GM12873 (cell line): Measurements from ENCODE around the gene ACSL3.

Experiments
- TF ChIP-seq, protein P1 (sequence below): IDR thresholded peaks from 2 replicates; pipeline ENCODE4 v1.5.1; 2012; ENCODE audit warnings: low read depth, mild to moderate bottlenecking, moderate library complexity, low read length, control low read depth; ENCODE audit not compliant: insufficient read depth; ENCODE audit errors: missing control alignments

ACSL3 gene

DNA sequence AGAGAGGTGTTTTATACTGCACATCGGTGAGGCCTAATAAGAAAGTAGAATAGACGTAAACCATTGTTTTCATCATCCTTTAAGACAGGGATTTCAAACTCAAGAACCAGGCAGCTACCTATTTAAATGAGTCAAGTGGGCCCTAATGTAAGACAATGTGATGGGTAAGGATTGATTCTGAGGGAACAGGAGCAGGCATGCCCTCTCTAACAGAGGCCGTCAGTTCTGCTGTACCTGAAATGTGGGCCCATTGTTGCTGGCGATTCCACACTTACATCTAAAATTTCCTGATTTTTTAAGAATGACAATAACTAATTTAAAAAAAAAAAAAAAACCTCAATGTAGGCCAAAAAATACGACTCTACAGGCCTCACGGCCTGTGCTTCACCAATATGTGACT, 67.5 kb downstream of the ACSL3 start:
- TF ChIP-seq, protein P1, sequence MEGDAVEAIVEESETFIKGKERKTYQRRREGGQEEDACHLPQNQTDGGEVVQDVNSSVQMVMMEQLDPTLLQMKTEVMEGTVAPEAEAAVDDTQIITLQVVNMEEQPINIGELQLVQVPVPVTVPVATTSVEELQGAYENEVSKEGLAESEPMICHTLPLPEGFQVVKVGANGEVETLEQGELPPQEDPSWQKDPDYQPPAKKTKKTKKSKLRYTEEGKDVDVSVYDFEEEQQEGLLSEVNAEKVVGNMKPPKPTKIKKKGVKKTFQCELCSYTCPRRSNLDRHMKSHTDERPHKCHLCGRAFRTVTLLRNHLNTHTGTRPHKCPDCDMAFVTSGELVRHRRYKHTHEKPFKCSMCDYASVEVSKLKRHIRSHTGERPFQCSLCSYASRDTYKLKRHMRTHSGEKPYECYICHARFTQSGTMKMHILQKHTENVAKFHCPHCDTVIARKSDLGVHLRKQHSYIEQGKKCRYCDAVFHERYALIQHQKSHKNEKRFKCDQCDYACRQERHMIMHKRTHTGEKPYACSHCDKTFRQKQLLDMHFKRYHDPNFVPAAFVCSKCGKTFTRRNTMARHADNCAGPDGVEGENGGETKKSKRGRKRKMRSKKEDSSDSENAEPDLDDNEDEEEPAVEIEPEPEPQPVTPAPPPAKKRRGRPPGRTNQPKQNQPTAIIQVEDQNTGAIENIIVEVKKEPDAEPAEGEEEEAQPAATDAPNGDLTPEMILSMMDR, result no peak

DNA sequence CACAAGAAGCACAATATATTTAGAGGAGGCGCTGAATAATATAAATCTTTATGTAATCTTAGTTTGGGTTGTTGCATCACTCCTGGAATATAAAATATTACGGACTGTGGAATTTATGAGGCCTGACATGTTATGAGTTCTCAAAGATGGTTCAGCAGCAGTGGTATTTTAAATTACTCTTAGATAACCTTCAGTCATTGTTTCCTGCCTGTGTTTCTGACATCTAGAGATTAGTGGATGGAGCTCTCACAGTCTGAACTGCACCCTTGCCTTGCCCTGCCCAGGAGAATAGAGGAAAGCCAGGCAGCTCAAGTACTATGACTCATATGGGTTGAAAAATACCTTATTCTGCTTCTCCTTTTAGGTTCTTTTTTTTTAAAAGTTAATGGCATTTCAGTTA, 70.0 kb downstream of the ACSL3 start:
- TF ChIP-seq, protein P1, result no peak

DNA sequence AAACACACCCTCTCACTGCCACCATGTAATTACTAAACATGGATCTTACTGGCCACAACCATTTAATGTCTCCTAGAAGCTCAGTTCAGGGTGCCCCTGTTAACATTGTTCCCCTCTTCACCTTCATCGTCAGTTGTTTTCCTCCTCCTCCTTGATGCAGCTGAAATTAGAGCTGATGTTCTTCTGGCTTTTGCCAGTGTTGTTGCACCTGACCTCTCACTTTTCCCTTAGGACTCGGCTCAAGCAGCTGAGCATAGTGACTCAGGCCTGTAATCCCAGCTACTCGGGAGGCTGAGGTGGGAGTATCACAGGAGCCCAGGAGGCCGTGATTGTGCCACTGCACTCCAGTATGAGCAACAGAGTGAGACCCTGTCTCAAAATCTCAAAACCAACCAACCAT, 70.8 kb downstream of the ACSL3 start:
- TF ChIP-seq, protein P1, result no peak

DNA sequence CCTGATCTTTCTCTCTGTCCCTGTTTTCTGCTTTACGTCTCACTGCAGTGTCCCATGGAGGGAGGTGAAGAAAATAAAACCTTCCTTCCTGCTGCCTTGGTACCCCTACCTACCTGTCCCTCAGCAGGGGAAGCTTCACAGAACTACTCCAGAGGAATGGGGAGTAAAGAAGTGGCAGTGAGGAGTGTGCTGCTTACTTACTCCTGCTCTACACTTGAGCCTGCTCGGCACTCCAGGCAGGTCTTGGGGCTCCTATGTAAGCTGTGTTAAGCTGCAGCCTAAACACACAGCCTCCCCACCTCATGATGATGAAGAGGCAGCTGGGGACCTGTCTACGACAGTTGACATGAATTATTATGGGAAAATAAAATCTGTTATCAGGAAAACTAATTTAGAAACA, 72.6 kb downstream of the ACSL3 start:
- TF ChIP-seq, protein P1, result no peak

DNA sequence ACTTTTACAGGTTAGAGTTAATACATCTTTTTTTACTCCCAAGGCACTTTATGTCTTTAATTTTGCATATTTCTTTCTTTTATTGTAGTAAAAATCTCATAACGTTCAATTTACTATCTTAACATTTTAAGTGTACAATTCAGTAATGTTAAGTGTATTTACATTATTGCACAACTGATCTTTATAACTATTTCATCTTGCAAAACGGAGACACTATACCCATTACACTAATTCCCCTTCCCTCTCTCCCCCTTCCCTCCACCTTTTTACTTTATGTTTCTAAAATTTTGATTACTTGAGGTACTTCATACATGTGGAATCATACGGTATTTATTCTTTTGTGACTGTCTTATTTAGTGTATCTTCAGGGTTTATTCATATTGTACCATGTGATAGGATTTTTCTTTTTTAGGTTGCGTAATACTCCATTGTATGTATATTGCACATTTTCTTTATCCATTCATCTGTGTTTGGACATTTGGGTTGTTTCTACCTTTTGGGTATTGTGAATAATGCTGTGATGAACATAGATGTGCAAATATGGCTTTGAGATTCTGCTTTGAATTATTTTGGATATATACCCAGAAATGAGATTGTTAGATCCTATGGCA, 75.0 kb downstream of the ACSL3 start:
- TF ChIP-seq, protein P1, result no peak

DNA sequence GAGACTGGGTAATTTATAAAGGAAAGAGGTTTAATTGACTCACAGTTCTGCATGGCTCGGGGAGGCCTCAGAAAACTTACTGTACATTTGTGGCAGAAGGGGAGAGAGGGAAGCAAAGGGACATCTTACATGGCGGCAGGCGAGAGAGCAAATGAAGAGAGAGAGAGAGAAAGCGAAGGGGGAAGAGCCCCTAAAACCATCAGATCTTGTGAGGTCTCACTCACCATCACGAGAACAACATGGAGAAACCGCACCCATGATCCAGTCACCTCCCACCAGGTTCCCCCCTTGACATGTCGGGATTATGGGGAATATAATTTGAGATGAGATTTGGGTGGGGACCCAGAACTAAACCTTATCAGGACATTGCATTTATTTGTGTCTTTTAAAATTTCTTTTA, 75.9 kb downstream of the ACSL3 start:
- TF ChIP-seq, protein P1, result no peak

DNA sequence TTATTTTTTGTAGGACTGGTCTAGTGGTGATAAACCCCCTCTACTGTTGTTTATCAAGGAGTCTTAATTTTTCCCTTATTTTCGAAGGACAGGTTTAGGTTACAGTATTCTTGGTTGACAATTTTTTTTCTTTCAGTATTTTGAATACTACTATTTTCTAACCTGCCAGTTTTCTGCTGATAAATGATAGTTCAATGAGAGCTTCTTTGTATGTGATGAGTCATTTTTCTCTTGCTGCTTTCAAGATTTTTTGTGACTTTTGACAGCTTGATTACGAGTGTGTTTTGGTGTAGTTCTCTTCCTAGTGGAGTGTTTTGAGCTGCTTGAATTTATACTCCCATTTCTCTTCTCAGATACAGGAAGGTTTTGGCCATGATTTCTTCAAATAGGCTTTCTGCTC, 77.5 kb downstream of the ACSL3 start:
- TF ChIP-seq, protein P1, result no peak
